ENCODE measurements around the gene ARHGAP26. TPM values are rescaled to one million over a fixed set of nuclear protein-coding genes. Genes with fewer than 3 reads are reported as not detected.

Gene ARHGAP26
- total RNA-seq, 1 experiment from 2014 or later, result 54.3 TPM

- H3K27ac Mint-ChIP-seq (ENCODE audit: low read depth, unreplicated experiment), result no peak overlapping the region
- intact Hi-C loops (cut with micrococcal nuclease), result no loop called here
- H3K36me3 Mint-ChIP-seq (ENCODE audit: insufficient read depth, unreplicated experiment), result peaks cover 4% of the 10 kb centered on the region
- ChIA-PET CTCF (interaction anchor here (0.7 kb wide), 1 partner anchor 582 kb away, joined by 4 read pairs; no protein-coding TSS in a partner anchor), POLR2A (interaction anchor here (1.3 to 2.5 kb wide), 2 partner anchors 13 to 26 kb away, joined by 7 to 13 read pairs; no protein-coding TSS in a partner anchor)
- no peak for DNase-seq (ENCODE audit: unreplicated experiment)
- peaks cover 22% of the 10 kb centered on the region for H3K4me1 Mint-ChIP-seq (ENCODE audit: insufficient read depth, unreplicated experiment)
- TF ChIP-seq CTCF (IDR thresholded peaks at IDR 0.05; ENCODE audit: unreplicated experiment), result no peak
- no peak overlapping the region for H3K4me3 Mint-ChIP-seq (ENCODE audit: unreplicated experiment)
- BruUV-seq (replicated peaks), result no TSS peak
- H3K27me3 Mint-ChIP-seq (ENCODE audit: insufficient read depth, unreplicated experiment), result no peaks in the 10 kb centered on the region
- H3K9me3 Mint-ChIP-seq (ENCODE audit: unreplicated experiment), result no peaks in the 10 kb centered on the region
Measured at GRCh38 chr5:143233031-143233430, 462.9 kb downstream of the ARHGAP26 start.

- no peaks in the 10 kb centered on the region for H3K27me3 Mint-ChIP-seq (ENCODE audit: insufficient read depth, unreplicated experiment)
- POLR2A ChIA-PET, result interaction anchor here (1.1 to 2.5 kb wide), 4 partner anchors 10 to 29 kb away, joined by 5 to 13 read pairs (median 6); no protein-coding TSS in a partner anchor
- CTCF ChIA-PET, result interaction anchor here (0.9 to 1.2 kb wide), 4 partner anchors 24 to 590 kb away, joined by 3 to 4 read pairs (median 4); no protein-coding TSS in a partner anchor
- peaks cover 4% of the 10 kb centered on the region for H3K36me3 Mint-ChIP-seq (ENCODE audit: insufficient read depth, unreplicated experiment)
- no peak overlapping the region for H3K27ac Mint-ChIP-seq (ENCODE audit: low read depth, unreplicated experiment)
- no peak overlapping the region for H3K4me3 Mint-ChIP-seq (ENCODE audit: unreplicated experiment)
- peaks cover 22% of the 10 kb centered on the region for H3K4me1 Mint-ChIP-seq (ENCODE audit: insufficient read depth, unreplicated experiment)
- intact Hi-C loops (cut with micrococcal nuclease), result no loop called here
- no TSS peak for BruUV-seq (replicated peaks)
- no peaks in the 10 kb centered on the region for H3K9me3 Mint-ChIP-seq (ENCODE audit: unreplicated experiment)
- DNase-seq (ENCODE audit: unreplicated experiment), result no peak
- no peak for TF ChIP-seq CTCF (IDR thresholded peaks at IDR 0.05; ENCODE audit: unreplicated experiment)
Measured at GRCh38 chr5:143234162-143234842, 464.1 kb downstream of the ARHGAP26 start.

- H3K27ac Mint-ChIP-seq (ENCODE audit: low read depth, unreplicated experiment), result no peak overlapping the region
- no peak overlapping the region for H3K4me3 Mint-ChIP-seq (ENCODE audit: unreplicated experiment)
- ChIA-PET CTCF (interaction anchor here (0.9 to 1.3 kb wide), 2 partner anchors 10 to 124 kb away, joined by 4 to 6 read pairs; no protein-coding TSS in a partner anchor), POLR2A (interaction anchor here (0.7 to 2.5 kb wide), 6 partner anchors 9 to 514 kb away, joined by 3 to 13 read pairs (median 6); no protein-coding TSS in a partner anchor)
- H3K36me3 Mint-ChIP-seq (ENCODE audit: insufficient read depth, unreplicated experiment), result peaks cover 4% of the 10 kb centered on the region
- DNase-seq (ENCODE audit: unreplicated experiment), result peak; percentile 61
- intact Hi-C loops (cut with micrococcal nuclease), result no loop called here
- TF ChIP-seq CTCF (IDR thresholded peaks at IDR 0.05; ENCODE audit: unreplicated experiment), result no peak
- no peaks in the 10 kb centered on the region for H3K9me3 Mint-ChIP-seq (ENCODE audit: unreplicated experiment)
- H3K4me1 Mint-ChIP-seq (ENCODE audit: insufficient read depth, unreplicated experiment), result peaks cover 14% of the 10 kb centered on the region
- no peaks in the 10 kb centered on the region for H3K27me3 Mint-ChIP-seq (ENCODE audit: insufficient read depth, unreplicated experiment)
- BruUV-seq (replicated peaks), result no TSS peak
Measured at GRCh38 chr5:143235423-143235822, 465.2 kb downstream of the ARHGAP26 start.

GRCh38 chr5:143236682-143237081 lies 466.5 kb downstream of the ARHGAP26 start:
- Mint-ChIP-seq H3K4me3 (ENCODE audit: unreplicated experiment) (no peak overlapping the region), H3K4me1 (ENCODE audit: insufficient read depth, unreplicated experiment) (peaks cover 15% of the 10 kb centered on the region), H3K27ac (ENCODE audit: low read depth, unreplicated experiment) (no peak overlapping the region), H3K9me3 (ENCODE audit: unreplicated experiment) (no peaks in the 10 kb centered on the region), H3K27me3 (ENCODE audit: insufficient read depth, unreplicated experiment) (no peaks in the 10 kb centered on the region), H3K36me3 (ENCODE audit: insufficient read depth, unreplicated experiment) (peaks cover 4% of the 10 kb centered on the region)
- POLR2A ChIA-PET, result no interaction called here
- DNase-seq (ENCODE audit: unreplicated experiment), result no peak
- no peak for TF ChIP-seq CTCF (IDR thresholded peaks at IDR 0.05; ENCODE audit: unreplicated experiment)
- intact Hi-C loops (cut with micrococcal nuclease), result no loop called here
- no TSS peak for BruUV-seq (replicated peaks)
- CTCF ChIA-PET, result interaction anchor here (0.6 to 0.7 kb wide), 2 partner anchors 231 to 366 kb away, joined by 3 read pairs; no protein-coding TSS in a partner anchor

Measured in MCF 10A (cell line).